Effector memory CD8-positive, alpha-beta T cell (primary cell): ENCODE measurements around the gene NRAS.

Experiments
- ATAC-seq: fragments of 150-1000 bp; cut with Tn5 transposase; replicated peaks from 2 replicates; pipeline ENCODE4 v1.10.0; 2021; ENCODE audit warnings: mild to moderate bottlenecking, moderate library complexity
- DNase-seq, 3 experiments: peaks; one replicate each; pipeline ENCODE4 v3.0.0; 2021
- H3K27ac Mint-ChIP-seq, 2 donors: one replicate each; pipeline ENCODE4 v1.8.0; 2022; ENCODE audit warnings: mild to moderate bottlenecking in 2 of 2, mixed read lengths in 2 of 2, moderate library complexity in 2 of 2
- H3K27me3 Mint-ChIP-seq, 2 donors: one replicate each; pipeline ENCODE4 v1.8.0; 2022; ENCODE audit warnings: mixed read lengths in 2 of 2
- H3K36me3 Mint-ChIP-seq: one replicate; pipeline ENCODE4 v1.8.0; 2022; ENCODE audit warnings: mild to moderate bottlenecking, moderate library complexity, mixed read lengths; ENCODE audit not compliant: insufficient read depth
- H3K4me1 Mint-ChIP-seq, 2 donors: one replicate each; pipeline ENCODE4 v1.8.0; 2022; ENCODE audit warnings: low read depth in 2 of 2, mixed read lengths in 2 of 2
- H3K4me3 Mint-ChIP-seq, 2 donors: one replicate each; pipeline ENCODE4 v1.8.0; 2022; ENCODE audit warnings: mild to moderate bottlenecking in 2 of 2, mixed read lengths in 2 of 2, moderate library complexity in 2 of 2
- H3K9me3 Mint-ChIP-seq, 2 donors: one replicate each; pipeline ENCODE4 v1.8.0; 2022; ENCODE audit warnings: mixed read lengths in 2 of 2

Gene NRAS

DNA sequence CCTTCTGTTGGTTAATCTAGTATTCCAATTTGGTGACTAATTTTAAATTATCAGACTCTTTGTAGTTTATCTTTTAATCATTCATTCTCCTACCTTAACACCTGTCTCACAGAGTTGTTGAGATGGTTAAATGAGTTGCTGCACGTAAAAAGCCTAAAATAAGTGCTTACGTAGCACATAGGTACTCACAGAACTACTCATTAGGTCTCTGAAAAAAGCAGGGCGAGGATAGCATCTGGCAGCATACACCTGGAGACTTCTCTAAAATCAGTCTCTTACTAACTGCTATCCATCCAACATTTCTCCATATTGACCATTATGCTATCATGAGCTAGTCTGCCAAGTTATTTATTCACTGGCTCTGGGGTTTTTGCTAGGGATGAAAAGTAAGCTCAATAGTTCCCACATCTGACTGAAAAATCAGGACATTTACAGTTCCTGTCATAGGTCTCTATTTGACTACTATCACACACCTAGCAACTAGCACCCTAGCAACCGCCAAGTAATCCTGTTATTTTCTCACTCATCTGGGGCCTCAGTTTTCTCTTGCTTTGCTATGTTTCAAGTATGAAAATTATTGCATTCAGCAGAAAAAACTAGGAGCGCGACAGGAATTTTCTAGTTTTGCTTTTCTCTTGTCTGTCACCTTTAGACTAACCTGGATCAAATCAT is 30.0 kb upstream of the NRAS start:
- Mint-ChIP-seq H3K36me3 (peaks cover 80% of the 10 kb centered on the region), H3K27ac (peak overlapping the region; percentile 32 to 59)

DNA sequence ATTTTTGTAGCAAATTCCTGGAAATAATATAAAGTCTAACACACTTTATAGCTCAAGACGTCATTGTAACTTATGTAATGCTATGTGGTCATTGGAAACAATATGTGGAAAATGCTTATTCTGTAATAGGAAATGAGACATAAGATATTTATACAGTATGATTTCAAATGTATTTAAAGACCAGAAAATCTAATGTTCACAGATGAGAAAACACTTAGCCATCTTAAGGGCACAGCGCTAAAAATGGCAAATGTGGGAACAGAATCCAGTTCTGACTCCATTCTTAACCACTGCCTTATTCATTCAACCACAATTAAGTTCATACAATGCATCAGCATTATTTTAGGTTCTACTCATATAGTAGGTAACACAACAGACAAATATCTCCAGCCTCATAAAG is 28.7 kb upstream of the NRAS start:
- Mint-ChIP-seq H3K27ac (peak overlapping the region in 1 of 2 donors; percentile 41), H3K4me1 (peaks cover 49 to 78% of the 10 kb centered on the region in 2 donors), H3K9me3 (no peaks in the 10 kb centered on the region), H3K27me3 (no peaks in the 10 kb centered on the region), H3K36me3 (peaks cover 80% of the 10 kb centered on the region), H3K4me3 (no peak overlapping the region)
- DNase-seq (no peak), ATAC-seq (no peak)

More for the DNA sequence above, 30.0 kb upstream of the NRAS start:
- Mint-ChIP-seq H3K4me3 (no peak overlapping the region), H3K9me3 (no peaks in the 10 kb centered on the region), H3K4me1 (peaks cover 47 to 81% of the 10 kb centered on the region in 2 donors), H3K27me3 (no peaks in the 10 kb centered on the region)
- DNase-seq, result no peak
- no peak for ATAC-seq

- Mint-ChIP-seq H3K27me3 (no peaks in the 10 kb centered on the region), H3K4me1 (peaks cover 34 to 49% of the 10 kb centered on the region in 2 donors), H3K27ac (no peak overlapping the region), H3K9me3 (no peaks in the 10 kb centered on the region), H3K4me3 (no peak overlapping the region), H3K36me3 (peaks cover 75% of the 10 kb centered on the region)
- no peak for DNase-seq
- ATAC-seq, result no peak
Observed at GRCh38 chr1:114741963-114742746, 25.6 kb upstream of the NRAS start.

DNA sequence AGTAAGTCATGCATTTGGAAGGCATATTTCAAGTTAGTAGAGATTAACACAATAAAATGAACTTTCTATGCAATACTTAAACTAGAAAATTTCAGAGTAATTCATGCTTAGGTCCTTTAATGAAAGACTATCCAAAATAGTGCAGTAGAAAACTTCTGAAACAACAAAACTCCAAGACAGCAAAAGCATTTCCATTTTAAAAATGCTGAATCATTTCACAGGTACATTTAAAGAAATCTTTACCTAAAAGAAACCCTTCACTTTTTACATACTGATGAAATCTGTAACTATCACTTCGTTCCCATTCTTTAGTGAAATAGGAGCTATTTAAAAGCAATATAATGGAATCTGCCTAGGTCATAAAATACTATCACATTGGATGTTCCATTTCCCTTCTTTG is 23.8 kb upstream of the NRAS start:
- Mint-ChIP-seq H3K27ac (no peak overlapping the region), H3K4me1 (peaks cover 22 to 43% of the 10 kb centered on the region in 2 donors), H3K36me3 (peaks cover 75% of the 10 kb centered on the region), H3K9me3 (no peaks in the 10 kb centered on the region), H3K4me3 (no peak overlapping the region), H3K27me3 (no peaks in the 10 kb centered on the region)
- ATAC-seq (no peak), DNase-seq (no peak)

DNA sequence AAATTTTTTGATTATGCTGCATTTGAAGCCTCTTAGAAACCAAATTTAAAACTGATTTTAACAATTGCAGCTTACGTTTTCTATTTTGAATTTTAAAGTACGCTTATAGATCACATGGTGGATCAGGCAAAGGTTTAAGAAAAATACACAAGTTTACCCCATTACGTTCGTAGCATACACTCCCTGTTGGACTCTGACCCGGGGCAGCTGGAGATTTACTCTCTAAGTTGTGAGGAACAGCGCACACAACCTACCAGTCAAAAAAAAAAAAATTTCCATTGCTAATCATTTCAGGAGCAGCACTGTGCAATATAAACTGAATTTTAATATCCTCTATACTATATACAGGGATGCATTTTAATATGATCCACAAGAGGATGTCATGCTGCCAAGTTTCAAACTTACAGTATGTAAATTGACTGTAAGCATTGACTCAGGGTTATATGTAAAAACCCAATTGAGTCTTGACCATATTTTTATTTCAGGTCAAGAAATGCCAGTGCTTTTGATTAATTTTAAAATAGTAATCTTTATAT is 20.8 kb upstream of the NRAS start:
- ATAC-seq (no peak), DNase-seq (no peak)
- no peaks in the 10 kb centered on the region for H3K27me3 Mint-ChIP-seq
- no peaks in the 10 kb centered on the region for H3K9me3 Mint-ChIP-seq
- peak overlapping the region in 1 of 2 donors; percentile 10 for H3K27ac Mint-ChIP-seq
- H3K4me1 Mint-ChIP-seq, result peaks cover 13 to 25% of the 10 kb centered on the region in 2 donors
- peaks cover 78% of the 10 kb centered on the region for H3K36me3 Mint-ChIP-seq
- no peak overlapping the region for H3K4me3 Mint-ChIP-seq

- ATAC-seq, result no peak
- H3K9me3 Mint-ChIP-seq, result no peaks in the 10 kb centered on the region
- H3K27me3 Mint-ChIP-seq, result no peaks in the 10 kb centered on the region
- peaks cover 1 to 13% of the 10 kb centered on the region in 2 donors for H3K4me1 Mint-ChIP-seq
- H3K4me3 Mint-ChIP-seq, result no peak overlapping the region
- H3K36me3 Mint-ChIP-seq, result peaks cover 88% of the 10 kb centered on the region
- H3K27ac Mint-ChIP-seq, result peak overlapping the region in 1 of 2 donors; percentile 42
- no peak for DNase-seq
Observed at GRCh38 chr1:114735479-114735878, 18.9 kb upstream of the NRAS start.

DNA sequence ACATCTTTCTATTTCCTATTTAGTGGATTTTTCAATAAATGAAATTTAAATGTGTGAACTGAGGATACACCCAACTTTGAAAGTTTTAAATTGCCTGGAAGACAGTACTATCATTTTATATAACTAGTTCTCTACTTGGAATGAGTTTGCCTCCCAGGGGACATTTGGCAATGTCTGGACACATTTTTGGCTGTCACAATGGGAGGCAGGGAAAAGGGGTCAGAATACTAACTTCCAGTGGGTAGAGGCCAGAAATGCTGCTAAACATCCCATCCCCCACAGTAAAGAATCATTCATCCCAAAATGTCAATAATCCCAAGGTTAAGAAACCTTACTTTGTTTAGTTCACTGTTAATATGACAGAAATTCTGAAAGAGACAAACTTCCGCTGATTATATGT is 13.2 kb upstream of the NRAS start:
- no peak for DNase-seq
- H3K27me3 Mint-ChIP-seq, result no peaks in the 10 kb centered on the region
- peak overlapping the region in 1 of 2 donors; percentile 78 for H3K27ac Mint-ChIP-seq
- H3K4me1 Mint-ChIP-seq, result peaks cover 0 to 4% of the 10 kb centered on the region in 2 donors
- H3K36me3 Mint-ChIP-seq, result peaks cover 100% of the 10 kb centered on the region
- no peak for ATAC-seq
- no peak overlapping the region for H3K4me3 Mint-ChIP-seq
- no peaks in the 10 kb centered on the region for H3K9me3 Mint-ChIP-seq

DNA sequence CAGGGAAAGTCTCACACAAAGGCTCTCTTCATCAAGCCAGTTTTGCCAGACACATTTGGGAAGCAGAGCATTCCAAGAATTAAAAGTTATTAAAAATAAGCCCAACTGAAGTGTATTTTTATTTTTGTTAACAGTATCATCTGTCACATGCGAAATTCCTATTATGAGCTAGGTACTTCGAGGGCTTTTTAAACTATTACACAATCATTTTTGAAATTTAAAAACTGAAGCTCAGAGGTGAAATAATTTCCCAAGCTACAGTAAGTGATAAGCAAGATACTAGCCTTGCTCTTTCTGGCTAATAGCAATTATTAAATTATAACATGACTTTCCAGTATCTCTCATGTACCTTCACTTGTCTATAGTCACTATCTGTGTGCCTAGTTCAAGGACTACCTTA is 12.0 kb upstream of the NRAS start:
- Mint-ChIP-seq H3K27ac (peak overlapping the region in 1 of 2 donors; percentile 78), H3K4me1 (peaks cover 0 to 4% of the 10 kb centered on the region in 2 donors)

DNA sequence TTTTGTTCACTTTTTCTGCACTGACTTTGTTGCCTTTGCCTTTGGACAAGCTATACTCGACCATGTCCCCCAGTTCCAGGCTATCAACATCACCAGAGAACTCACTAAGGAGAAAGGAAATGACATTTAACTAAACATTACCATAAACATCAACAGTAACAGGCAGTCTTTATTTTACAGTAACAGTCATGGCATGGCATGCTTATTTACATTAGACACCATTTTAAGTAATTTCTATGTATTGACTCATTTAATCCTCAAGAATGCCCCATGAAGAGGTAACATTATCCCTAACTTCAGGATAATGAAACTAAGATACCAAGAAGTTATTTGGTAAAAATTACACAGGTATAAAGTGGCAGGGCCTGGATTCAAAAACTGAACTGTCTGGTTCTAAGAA is 8.7 kb upstream of the NRAS start:
- H3K36me3 Mint-ChIP-seq, result peaks cover 95% of the 10 kb centered on the region
- H3K27me3 Mint-ChIP-seq, result no peaks in the 10 kb centered on the region
- DNase-seq (no peak), ATAC-seq (no peak)
- peaks cover 0 to 4% of the 10 kb centered on the region in 2 donors for H3K4me1 Mint-ChIP-seq
- H3K9me3 Mint-ChIP-seq, result no peaks in the 10 kb centered on the region
- no peak overlapping the region for H3K4me3 Mint-ChIP-seq
- peak overlapping the region; percentile 5 to 77 for H3K27ac Mint-ChIP-seq

More for the DNA sequence above, 12.0 kb upstream of the NRAS start:
- peaks cover 100% of the 10 kb centered on the region for H3K36me3 Mint-ChIP-seq
- no peak overlapping the region for H3K4me3 Mint-ChIP-seq
- H3K9me3 Mint-ChIP-seq, result no peaks in the 10 kb centered on the region
- ATAC-seq (no peak), DNase-seq (no peak)
- no peaks in the 10 kb centered on the region for H3K27me3 Mint-ChIP-seq

- Mint-ChIP-seq H3K36me3 (peaks cover 95% of the 10 kb centered on the region), H3K27me3 (no peaks in the 10 kb centered on the region), H3K4me3 (no peak overlapping the region), H3K4me1 (no peaks in the 10 kb centered on the region), H3K27ac (peak overlapping the region in 1 of 2 donors; percentile 77), H3K9me3 (no peaks in the 10 kb centered on the region)
- ATAC-seq (no peak), DNase-seq (no peak)
Observed at GRCh38 chr1:114723915-114724314, 7.3 kb upstream of the NRAS start.

- Mint-ChIP-seq H3K4me3 (no peak overlapping the region), H3K27ac (peak overlapping the region in 1 of 2 donors; percentile 50), H3K36me3 (peaks cover 95% of the 10 kb centered on the region), H3K27me3 (no peaks in the 10 kb centered on the region), H3K4me1 (no peaks in the 10 kb centered on the region), H3K9me3 (no peaks in the 10 kb centered on the region)
- ATAC-seq (no peak), DNase-seq (no peak)
Observed at GRCh38 chr1:114723457-114723856, 6.9 kb upstream of the NRAS start.

DNA sequence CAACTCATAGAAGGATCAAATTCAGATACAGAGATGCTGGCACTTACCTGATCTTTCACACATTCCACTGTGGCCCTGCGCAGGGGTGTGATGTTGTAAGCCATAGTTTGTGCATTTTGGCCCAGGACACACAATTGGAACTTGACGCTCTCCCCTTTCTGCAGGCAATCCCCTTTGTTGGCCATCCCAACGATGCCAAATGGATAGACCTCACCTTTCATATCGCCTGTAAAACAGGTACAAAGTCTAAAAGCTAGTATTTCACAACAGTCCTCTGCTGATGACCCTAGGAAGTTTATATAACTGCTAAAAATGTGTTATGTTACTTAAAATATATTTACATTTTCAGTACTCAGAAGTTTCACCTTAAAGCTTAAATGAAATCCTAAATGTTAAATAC is 3.9 kb upstream of the NRAS start:
- Mint-ChIP-seq H3K4me1 (peaks cover 11 to 16% of the 10 kb centered on the region in 2 donors), H3K36me3 (peaks cover 89% of the 10 kb centered on the region), H3K27me3 (no peaks in the 10 kb centered on the region), H3K27ac (peak overlapping the region in 1 of 2 donors; percentile 20), H3K9me3 (no peaks in the 10 kb centered on the region), H3K4me3 (no peak overlapping the region)
- ATAC-seq, result no peak
- DNase-seq, result no peak

DNA sequence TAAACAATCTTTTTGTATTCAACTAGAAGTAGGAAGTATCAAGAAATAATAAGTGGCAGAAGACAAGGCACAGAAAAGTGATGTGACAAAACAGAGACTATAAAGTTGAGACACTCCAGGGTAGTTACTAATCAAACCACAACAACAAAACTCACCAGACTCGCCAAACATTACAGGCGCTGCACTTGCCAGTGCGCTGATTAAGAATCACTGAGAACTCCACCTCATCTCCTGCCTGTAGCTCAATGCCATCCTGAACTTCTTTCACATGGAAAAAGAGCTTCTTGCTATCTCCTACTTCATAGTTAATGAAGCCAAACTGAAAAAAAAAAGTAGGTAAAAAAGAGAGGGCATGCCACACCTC is 2.8 kb upstream of the NRAS start:
- no peaks in the 10 kb centered on the region for H3K27me3 Mint-ChIP-seq
- no peak for ATAC-seq
- H3K4me1 Mint-ChIP-seq, result peaks cover 11 to 16% of the 10 kb centered on the region in 2 donors
- DNase-seq, result no peak
- no peak overlapping the region for H3K4me3 Mint-ChIP-seq
- H3K36me3 Mint-ChIP-seq, result peaks cover 78% of the 10 kb centered on the region
- H3K27ac Mint-ChIP-seq, result no peak overlapping the region
- no peaks in the 10 kb centered on the region for H3K9me3 Mint-ChIP-seq
